Neural cell (in vitro differentiated cells): ENCODE data around the gene TMEM252.

Source experiments
- EP300 ChIP-seq: fragments of 450-650 bp; conservative IDR thresholded peaks from 2 replicates; pipeline ENCODE4 v1.6.1; 2014; ENCODE audit warnings: antibody characterized with exemption, mild to moderate bottlenecking, moderate library complexity; ENCODE audit not compliant: poor library complexity, severe bottlenecking
- EZH2 ChIP-seq: fragments of 200-600, 300-800 bp; shearing (Covaris generic), sonication (generic); IDR thresholded peaks from 2 replicates; pipeline ENCODE4 v1.6.1; 2014; ENCODE audit warnings: antibody characterized with exemption, low read length, borderline replicate concordance, mild to moderate bottlenecking; ENCODE audit not compliant: insufficient read depth, poor library complexity, severe bottlenecking
- POLR2AphosphoS5 ChIP-seq: IDR thresholded peaks from 2 replicates; pipeline ENCODE4 v1.6.1; 2012
- RAD21 ChIP-seq: fragments of 450-650 bp; conservative IDR thresholded peaks from 2 replicates; pipeline ENCODE4 v1.6.1; 2014; ENCODE audit warnings: antibody characterized with exemption, mild to moderate bottlenecking, moderate library complexity
- TF ChIP-seq, protein P1 (sequence below): fragments of 450-650 bp; IDR thresholded peaks from 2 replicates; pipeline ENCODE4 v1.5.1; 2014; ENCODE audit warnings: antibody characterized with exemption, mild to moderate bottlenecking, moderate library complexity; ENCODE audit not compliant: poor library complexity, severe bottlenecking
- TF ChIP-seq, protein P2 (sequence below): IDR thresholded peaks from 2 replicates; pipeline ENCODE4 v1.6.1; 2012; ENCODE audit warnings: borderline replicate concordance

DNA sequence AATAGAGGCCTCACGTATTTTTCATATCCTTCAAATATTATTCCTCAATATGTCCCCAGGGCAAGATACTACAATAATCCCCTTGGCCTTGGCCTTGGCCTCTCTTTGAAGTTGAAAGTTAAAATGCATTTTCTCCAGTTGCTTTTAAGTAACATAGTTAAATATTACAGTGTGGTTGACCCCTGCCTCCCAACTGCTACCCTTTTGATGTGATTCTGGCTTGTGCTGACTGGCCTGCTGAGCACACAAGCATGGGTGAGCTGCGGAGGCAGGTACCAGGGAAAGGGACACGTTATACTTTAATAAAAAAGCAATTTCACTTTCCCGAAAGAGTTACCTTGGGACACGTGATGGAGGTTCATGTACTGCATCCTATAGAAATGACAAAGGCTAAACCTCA lies 17.9 kb upstream of the TMEM252 start:
- TF ChIP-seq, protein P1, sequence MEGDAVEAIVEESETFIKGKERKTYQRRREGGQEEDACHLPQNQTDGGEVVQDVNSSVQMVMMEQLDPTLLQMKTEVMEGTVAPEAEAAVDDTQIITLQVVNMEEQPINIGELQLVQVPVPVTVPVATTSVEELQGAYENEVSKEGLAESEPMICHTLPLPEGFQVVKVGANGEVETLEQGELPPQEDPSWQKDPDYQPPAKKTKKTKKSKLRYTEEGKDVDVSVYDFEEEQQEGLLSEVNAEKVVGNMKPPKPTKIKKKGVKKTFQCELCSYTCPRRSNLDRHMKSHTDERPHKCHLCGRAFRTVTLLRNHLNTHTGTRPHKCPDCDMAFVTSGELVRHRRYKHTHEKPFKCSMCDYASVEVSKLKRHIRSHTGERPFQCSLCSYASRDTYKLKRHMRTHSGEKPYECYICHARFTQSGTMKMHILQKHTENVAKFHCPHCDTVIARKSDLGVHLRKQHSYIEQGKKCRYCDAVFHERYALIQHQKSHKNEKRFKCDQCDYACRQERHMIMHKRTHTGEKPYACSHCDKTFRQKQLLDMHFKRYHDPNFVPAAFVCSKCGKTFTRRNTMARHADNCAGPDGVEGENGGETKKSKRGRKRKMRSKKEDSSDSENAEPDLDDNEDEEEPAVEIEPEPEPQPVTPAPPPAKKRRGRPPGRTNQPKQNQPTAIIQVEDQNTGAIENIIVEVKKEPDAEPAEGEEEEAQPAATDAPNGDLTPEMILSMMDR = no peak
- TF ChIP-seq, protein P2, sequence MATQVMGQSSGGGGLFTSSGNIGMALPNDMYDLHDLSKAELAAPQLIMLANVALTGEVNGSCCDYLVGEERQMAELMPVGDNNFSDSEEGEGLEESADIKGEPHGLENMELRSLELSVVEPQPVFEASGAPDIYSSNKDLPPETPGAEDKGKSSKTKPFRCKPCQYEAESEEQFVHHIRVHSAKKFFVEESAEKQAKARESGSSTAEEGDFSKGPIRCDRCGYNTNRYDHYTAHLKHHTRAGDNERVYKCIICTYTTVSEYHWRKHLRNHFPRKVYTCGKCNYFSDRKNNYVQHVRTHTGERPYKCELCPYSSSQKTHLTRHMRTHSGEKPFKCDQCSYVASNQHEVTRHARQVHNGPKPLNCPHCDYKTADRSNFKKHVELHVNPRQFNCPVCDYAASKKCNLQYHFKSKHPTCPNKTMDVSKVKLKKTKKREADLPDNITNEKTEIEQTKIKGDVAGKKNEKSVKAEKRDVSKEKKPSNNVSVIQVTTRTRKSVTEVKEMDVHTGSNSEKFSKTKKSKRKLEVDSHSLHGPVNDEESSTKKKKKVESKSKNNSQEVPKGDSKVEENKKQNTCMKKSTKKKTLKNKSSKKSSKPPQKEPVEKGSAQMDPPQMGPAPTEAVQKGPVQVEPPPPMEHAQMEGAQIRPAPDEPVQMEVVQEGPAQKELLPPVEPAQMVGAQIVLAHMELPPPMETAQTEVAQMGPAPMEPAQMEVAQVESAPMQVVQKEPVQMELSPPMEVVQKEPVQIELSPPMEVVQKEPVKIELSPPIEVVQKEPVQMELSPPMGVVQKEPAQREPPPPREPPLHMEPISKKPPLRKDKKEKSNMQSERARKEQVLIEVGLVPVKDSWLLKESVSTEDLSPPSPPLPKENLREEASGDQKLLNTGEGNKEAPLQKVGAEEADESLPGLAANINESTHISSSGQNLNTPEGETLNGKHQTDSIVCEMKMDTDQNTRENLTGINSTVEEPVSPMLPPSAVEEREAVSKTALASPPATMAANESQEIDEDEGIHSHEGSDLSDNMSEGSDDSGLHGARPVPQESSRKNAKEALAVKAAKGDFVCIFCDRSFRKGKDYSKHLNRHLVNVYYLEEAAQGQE = no peak
- TF ChIP-seq RAD21 (no peak), EZH2 (no peak), POLR2AphosphoS5 (no peak), EP300 (no peak)
